Eye (tissue), 1 donor: Measurements from ENCODE around the gene SIGLEC12.
"Not testable (repeated sequence)": the region's sequence is repeated elsewhere in the genome, so short reads cannot be mapped to it uniquely, and the experiment has no call there.

Experiments used
- DNase-seq: peaks from one replicate; pipeline ENCODE4 v3.0.0-alpha.2; 2015

Gene SIGLEC12

GRCh38 chr19:51457351-51458013 is 44.1 kb downstream of the SIGLEC12 start:
- DNase-seq = no peak

DNA sequence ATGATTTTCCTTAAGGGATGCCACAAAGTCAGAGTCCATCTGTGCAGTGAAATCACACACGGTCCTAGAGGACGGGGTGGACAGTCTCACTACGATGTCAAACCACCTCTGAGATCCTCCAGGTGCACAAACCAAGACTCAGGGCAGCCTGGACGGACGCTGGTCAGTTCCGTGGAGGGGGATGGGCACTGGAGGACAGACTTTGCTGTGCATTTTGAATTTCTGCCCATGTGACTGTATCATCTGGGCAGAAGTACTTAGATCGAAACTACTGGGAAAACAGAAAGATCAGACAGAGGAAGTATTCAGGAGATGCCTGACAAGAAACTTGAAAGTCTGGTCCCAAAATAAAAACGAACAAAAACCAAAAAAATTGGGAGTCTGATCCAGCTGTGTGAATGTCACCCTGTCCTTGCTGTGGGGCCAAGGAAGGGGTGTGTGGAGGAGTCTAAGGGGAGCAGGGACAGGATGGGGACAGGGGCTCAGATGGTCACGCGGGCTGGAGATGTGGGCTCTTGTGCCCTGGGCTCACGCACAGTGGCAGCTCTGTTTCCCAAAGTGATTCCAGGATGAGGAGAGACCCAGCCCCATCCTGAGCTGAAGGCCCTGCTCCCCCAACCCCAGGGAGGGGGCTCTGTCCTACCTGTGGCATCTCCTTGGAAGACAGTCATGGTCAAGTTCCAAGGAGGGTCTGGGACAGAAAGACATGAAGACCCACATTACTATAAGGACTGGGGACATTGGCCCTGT is 44.9 kb downstream of the SIGLEC12 start:
- no peak for DNase-seq

DNA sequence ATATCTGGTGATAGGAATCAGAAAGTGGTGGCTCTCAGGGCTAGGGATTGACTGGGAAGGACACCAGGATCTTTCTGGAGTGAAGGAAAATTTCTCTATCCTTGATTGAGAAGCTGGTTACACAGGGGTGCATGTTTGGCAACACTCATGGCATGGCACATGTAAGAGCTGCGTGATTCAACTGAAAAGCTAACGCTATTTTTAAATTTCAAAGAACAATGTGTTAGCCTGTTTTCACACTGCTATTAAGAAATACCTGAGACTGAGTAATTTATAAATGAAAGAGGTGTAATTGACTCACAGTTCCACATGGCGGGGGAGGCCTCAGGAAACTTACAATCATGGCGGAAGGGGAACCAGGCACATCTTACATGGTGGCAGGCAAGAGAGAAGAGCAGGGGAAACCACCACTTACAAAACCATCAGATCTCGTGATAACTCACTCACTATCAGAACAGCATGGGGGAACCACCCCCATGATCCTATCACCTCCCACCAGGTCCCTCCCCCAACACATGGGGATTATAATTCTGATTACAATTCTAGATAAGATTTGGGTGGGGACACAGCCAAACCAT is 50.8 kb downstream of the SIGLEC12 start:
- no peak for DNase-seq

GRCh38 chr19:51448411-51449016 is 53.1 kb downstream of the SIGLEC12 start:
- no peak for DNase-seq

- no peak for DNase-seq
These were observed 53.6 kb downstream of the SIGLEC12 start for GRCh38 chr19:51448011-51448410.

GRCh38 chr19:51447510-51447909 is 54.1 kb downstream of the SIGLEC12 start:
- not testable (repeated sequence) for DNase-seq

- DNase-seq = no peak
These were observed 59.9 kb downstream of the SIGLEC12 start for GRCh38 chr19:51441410-51442390.
